Coronary artery (tissue), 2 donors: ENCODE results near the gene SEC23B.
"Not testable (repeated sequence)": the region's sequence is repeated elsewhere in the genome, so short reads cannot be mapped to it uniquely, and the experiment has no call there.

Experiments used
- DNase-seq: peaks from one replicate; pipeline ENCODE4 v3.0.0-alpha.2; 2017; ENCODE audit warnings: low spot score
- H3K27ac ChIP-seq, 2 donors: fragments of 200-600 bp; sonication (generic); one replicate each; pipeline ENCODE4 v1.5.1; 2016 to 2019
- H3K4me3 ChIP-seq: fragments of 200-600 bp; sonication (generic); 2 replicates; pipeline ENCODE4 v1.5.1; 2016; ENCODE audit warnings: mild to moderate bottlenecking, moderate library complexity
- TF ChIP-seq, protein P1 (sequence below): fragments of 200-600 bp; sonication (generic); IDR thresholded peaks from one replicate; pipeline ENCODE4 v1.5.1; 2019; ENCODE audit warnings: antibody characterized with exemption

Gene SEC23B

DNA sequence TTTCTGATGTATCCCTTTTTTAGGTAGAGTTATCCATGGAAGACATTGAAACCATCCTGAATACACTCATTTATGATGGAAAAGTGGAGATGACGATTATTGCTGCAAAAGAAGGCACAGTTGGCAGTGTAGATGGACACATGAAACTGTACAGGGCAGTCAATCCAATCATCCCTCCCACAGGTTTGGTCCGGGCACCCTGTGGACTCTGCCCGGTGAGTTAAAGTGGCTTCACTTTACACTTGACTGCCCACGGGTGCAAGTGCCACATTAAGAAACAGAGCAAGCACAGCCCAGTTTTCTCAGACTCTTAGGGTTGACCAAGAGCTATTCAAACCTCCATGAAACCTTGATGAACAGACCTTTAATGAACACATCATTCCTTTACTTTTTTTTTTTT, 26.1 kb upstream of the SEC23B start:
- Histone ChIP-seq H3K27ac (no peak overlapping the region), H3K4me3 (no peak overlapping the region)
- no peak for DNase-seq
- TF ChIP-seq, protein P1, sequence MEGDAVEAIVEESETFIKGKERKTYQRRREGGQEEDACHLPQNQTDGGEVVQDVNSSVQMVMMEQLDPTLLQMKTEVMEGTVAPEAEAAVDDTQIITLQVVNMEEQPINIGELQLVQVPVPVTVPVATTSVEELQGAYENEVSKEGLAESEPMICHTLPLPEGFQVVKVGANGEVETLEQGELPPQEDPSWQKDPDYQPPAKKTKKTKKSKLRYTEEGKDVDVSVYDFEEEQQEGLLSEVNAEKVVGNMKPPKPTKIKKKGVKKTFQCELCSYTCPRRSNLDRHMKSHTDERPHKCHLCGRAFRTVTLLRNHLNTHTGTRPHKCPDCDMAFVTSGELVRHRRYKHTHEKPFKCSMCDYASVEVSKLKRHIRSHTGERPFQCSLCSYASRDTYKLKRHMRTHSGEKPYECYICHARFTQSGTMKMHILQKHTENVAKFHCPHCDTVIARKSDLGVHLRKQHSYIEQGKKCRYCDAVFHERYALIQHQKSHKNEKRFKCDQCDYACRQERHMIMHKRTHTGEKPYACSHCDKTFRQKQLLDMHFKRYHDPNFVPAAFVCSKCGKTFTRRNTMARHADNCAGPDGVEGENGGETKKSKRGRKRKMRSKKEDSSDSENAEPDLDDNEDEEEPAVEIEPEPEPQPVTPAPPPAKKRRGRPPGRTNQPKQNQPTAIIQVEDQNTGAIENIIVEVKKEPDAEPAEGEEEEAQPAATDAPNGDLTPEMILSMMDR, result no peak

- Histone ChIP-seq H3K27ac (no peak overlapping the region), H3K4me3 (no peak overlapping the region)
- TF ChIP-seq, protein P1, result no peak
- no peak for DNase-seq
Measured at GRCh38 chr20:18488301-18488700, 19.4 kb upstream of the SEC23B start.

DNA sequence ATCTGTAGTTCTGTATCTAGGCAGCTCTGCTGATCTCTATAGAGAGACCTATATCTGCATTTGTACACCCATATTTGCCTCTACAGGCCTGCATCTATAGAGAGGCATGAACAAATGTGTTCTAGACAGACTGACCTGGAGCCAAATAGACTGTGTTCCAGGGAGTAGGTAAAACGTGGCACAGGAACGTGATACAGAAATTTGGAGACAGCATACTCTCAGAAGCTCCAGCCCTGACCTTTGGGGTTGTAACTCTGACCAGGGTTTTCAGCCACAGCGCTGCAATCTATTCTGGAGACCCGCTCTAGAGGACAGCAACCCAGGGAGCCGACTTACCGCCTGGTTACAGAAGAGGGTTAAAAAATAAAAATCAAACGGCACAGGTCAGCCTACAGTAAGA, 11.7 kb upstream of the SEC23B start:
- TF ChIP-seq, protein P1, result no peak
- DNase-seq, result no peak
- no peak overlapping the region for H3K27ac ChIP-seq

GRCh38 chr20:18496740-18497592, 10.8 kb upstream of the SEC23B start, which contains the start of gene RBBP9:
TSS of gene RBBP9 (minus strand) at chr20:18497225. CDS start at chr20:18497167, 58 bp downstream.
- DNase-seq, result peak; percentile 83
- TF ChIP-seq, protein P1, result no peak
- Histone ChIP-seq H3K27ac (peak within 1 kb of the TSS; percentile 63 to 79), H3K4me3 (peak within 1 kb of the TSS; percentile 78)

More for the DNA sequence above, 11.7 kb upstream of the SEC23B start:
- H3K4me3 ChIP-seq, result peak overlapping the region; percentile 78

GRCh38 chr20:18497603-18498002, 10.1 kb upstream of the SEC23B start:
- H3K4me3 ChIP-seq, result no peak overlapping the region
- H3K27ac ChIP-seq, result peak overlapping the region in 1 of 2 donors; percentile 79
- DNase-seq, result no peak
- TF ChIP-seq, protein P1, result no peak

DNA sequence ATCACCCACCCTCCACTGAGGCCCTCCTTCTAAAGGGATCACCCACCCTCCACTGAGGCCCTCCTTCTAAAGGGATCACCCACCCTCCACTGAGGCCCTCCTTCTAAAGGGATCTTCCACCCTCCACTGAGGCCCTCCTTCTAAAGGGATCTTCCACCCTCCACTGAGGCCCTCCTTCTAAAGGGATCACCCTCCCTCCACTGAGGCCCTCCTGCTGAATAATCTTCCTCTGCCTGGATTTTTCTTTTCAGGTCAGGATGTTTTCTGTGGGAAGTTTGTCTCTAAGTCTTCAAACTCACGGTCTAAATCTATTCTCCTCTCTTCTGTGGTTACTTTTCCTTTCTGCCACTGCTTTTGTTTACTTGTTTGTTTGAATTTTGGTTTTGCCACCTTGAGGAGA, 6.1 kb upstream of the SEC23B start:
- not testable (repeated sequence) for DNase-seq, H3K4me3 ChIP-seq, H3K27ac ChIP-seq

DNA sequence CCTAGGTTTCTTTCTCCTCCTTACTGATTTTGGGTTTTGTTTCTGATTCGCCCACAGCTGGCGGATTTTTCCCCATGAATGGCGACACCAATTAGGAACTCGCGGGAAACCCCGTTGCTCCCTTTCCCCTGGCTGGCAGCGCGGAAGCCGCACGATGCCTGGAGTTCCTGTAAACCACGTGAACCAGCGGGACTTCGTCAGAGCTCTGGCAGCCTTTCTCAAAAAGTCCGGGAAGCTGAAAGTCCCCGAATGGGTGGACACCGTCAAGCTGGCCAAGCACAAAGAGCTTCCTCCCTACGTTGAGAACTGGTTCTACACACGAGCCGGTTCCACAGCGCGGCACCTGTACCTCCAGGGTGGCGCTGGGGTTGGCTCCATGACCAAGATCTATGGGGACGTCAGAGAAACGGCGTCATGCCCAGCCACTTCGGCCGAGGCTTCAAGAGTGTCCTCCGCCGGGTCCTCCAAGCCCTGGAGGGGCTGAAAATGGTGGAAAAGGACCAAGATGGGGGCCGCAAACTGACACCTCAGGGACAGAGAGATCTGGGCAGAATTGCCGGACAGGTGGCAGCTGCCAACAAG, 3.2 kb upstream of the SEC23B start:
- H3K4me3 ChIP-seq, result no peak overlapping the region
- TF ChIP-seq, protein P1, result no peak
- H3K27ac ChIP-seq, result no peak overlapping the region
- DNase-seq, result no peak
